AML-193 (cell line): Measurements from ENCODE around the gene VPS9D1.
"Not testable (repeated sequence)": the region's sequence is repeated elsewhere in the genome, so short reads cannot be mapped to it uniquely, and the experiment has no call there.

Experiments used
- DNase-seq, 2 experiments: peaks; one replicate each; lab custom pipeline; 2025; lab: John Stamatoyannopoulos, UW

VPS9D1 gene

GRCh38 chr16:89709716-89710432, 10.8 kb downstream of the VPS9D1 start:
- no peak for DNase-seq

- DNase-seq, result no peak
These were observed 11.5 kb downstream of the VPS9D1 start for GRCh38 chr16:89709166-89709565.

GRCh38 chr16:89708481-89708931, 12.2 kb downstream of the VPS9D1 start:
- DNase-seq, result no peak

GRCh38 chr16:89707695-89708094, 13.0 kb downstream of the VPS9D1 start:
- DNase-seq, result no peak

- DNase-seq, result no peak
These were observed 14.0 kb downstream of the VPS9D1 start for GRCh38 chr16:89706518-89707260.

GRCh38 chr16:89705006-89705405, 15.7 kb downstream of the VPS9D1 start:
- DNase-seq, result no peak

GRCh38 chr16:89704281-89704680, 16.4 kb downstream of the VPS9D1 start:
- no peak for DNase-seq

GRCh38 chr16:89701425-89702406, 19.0 kb downstream of the VPS9D1 start, which contains the start of gene SPATA2L:
TSS of gene SPATA2L (minus strand) at chr16:89701705. CDS start at chr16:89701232, 473 bp downstream.
- DNase-seq, result peak; percentile 81 to 89

GRCh38 chr16:89700649-89701424, 19.9 kb downstream of the VPS9D1 start:
- DNase-seq, result peak in 1 of 2 experiments; percentile 16

- DNase-seq, result peak; percentile 92 to 94
These were observed 20.5 kb downstream of the VPS9D1 start for GRCh38 chr16:89700100-89700648.

GRCh38 chr16:89699629-89700099, 21.0 kb downstream of the VPS9D1 start:
- not testable (repeated sequence) for DNase-seq

- not testable (repeated sequence) for DNase-seq
These were observed 22.0 kb downstream of the VPS9D1 start for GRCh38 chr16:89698717-89699116.

- no peak for DNase-seq
These were observed 22.9 kb downstream of the VPS9D1 start for GRCh38 chr16:89697616-89698331.

- no peak for DNase-seq
These were observed 23.5 kb downstream of the VPS9D1 start for GRCh38 chr16:89697161-89697615.

- no peak for DNase-seq
These were observed 24.0 kb downstream of the VPS9D1 start for GRCh38 chr16:89696670-89697128.

- no peak for DNase-seq
These were observed 24.6 kb downstream of the VPS9D1 start for GRCh38 chr16:89695875-89696669.

- no peak for DNase-seq
These were observed 25.4 kb downstream of the VPS9D1 start for GRCh38 chr16:89695086-89695874.

- not testable (repeated sequence) for DNase-seq
These were observed 26.0 kb downstream of the VPS9D1 start for GRCh38 chr16:89694784-89695085.
